ENCODE results near the gene PCSK4.
"Not testable (repeated sequence)": the region's sequence is repeated elsewhere in the genome, so short reads cannot be mapped to it uniquely, and the experiment has no call there.

Gene PCSK4

GRCh38 chr19:1521636-1522035 lies 31.5 kb upstream of the PCSK4 start:
- peak; percentile 79 for DNase-seq

- DNase-seq, result no peak
These were observed 30.1 kb upstream of the PCSK4 start for GRCh38 chr19:1520203-1520780.

DNA sequence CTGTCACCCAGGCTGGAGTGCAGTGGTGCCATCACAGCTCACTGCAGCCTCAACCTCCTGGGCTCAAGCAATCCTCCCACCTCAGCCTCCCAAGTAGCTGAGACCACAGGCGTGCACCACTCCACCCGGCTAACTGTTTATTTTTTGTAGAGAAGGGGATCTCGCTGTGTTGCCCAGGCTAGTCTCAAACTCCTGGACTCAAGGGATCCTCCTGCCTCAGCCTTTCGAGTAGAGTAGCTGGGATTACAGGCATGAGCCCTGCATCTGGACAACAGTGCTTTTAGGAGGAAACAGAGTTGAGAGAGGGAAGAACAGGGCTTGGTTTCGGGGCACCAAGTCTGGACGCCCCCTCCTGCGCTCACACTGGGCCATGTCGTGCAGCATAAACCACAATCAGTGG lies 29.7 kb upstream of the PCSK4 start:
- DNase-seq, result not testable (repeated sequence)

DNA sequence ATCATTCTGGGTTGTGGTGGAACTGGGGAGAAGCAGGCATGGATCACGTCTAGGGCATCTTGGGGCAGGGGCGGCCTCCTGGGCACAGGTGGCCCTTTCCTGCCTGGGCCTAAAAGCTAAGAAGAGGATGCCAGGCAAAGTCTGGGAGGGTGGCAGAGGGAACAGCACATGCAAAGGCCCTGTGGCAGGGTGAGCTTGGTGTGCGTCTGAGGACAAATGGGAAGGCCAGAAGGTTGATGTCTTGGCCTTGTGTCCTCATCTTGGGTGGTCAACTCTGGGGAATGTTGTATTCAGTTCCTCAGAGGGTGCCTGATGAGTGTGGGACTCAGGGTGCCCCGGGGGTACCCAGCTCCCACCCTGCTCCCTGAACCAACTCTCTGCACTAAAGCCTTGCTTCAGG lies 28.3 kb upstream of the PCSK4 start:
- no peak for DNase-seq

GRCh38 chr19:1516395-1516753 lies 26.2 kb upstream of the PCSK4 start:
- no peak for DNase-seq

DNA sequence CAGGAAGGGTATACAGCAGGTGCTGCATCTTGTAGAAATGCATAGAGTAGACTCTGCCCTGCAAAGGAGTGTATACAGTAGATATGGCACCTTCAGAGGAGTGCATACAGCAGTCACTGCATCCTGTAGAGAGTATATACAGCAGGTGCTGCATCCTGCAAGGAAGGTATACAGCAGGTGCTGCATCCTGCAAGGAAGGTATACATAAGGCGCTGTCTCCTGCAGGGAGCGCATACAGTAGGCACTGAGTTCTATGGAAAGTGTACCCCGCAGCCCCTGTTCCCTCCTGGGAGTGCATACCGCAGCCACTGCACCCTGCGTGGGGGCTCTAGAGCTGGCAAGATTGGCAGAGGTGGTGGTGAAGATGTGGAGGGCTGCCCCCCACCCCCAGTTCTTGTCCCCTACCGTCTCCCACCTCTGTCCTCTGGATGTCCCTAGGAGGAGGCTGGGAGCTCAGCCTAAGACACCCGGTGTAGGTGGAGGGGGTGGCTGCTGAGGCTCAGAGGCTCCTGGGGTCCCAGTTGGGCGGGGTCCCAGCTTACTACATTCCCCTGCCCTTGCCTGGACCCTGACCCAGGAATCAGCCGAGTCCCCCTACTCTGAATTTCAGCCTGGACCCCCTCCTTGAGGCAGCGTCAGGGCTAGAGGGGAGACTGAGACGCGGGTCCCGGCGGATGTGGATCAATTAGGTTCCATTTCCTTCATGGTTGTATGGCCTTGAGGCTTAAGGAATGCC lies 25.0 kb upstream of the PCSK4 start:
- no peak for DNase-seq

- no peak for DNase-seq
These were observed 24.1 kb upstream of the PCSK4 start for GRCh38 chr19:1514295-1514661.

- no peak for DNase-seq
These were observed 23.5 kb upstream of the PCSK4 start for GRCh38 chr19:1513499-1514294.

DNA sequence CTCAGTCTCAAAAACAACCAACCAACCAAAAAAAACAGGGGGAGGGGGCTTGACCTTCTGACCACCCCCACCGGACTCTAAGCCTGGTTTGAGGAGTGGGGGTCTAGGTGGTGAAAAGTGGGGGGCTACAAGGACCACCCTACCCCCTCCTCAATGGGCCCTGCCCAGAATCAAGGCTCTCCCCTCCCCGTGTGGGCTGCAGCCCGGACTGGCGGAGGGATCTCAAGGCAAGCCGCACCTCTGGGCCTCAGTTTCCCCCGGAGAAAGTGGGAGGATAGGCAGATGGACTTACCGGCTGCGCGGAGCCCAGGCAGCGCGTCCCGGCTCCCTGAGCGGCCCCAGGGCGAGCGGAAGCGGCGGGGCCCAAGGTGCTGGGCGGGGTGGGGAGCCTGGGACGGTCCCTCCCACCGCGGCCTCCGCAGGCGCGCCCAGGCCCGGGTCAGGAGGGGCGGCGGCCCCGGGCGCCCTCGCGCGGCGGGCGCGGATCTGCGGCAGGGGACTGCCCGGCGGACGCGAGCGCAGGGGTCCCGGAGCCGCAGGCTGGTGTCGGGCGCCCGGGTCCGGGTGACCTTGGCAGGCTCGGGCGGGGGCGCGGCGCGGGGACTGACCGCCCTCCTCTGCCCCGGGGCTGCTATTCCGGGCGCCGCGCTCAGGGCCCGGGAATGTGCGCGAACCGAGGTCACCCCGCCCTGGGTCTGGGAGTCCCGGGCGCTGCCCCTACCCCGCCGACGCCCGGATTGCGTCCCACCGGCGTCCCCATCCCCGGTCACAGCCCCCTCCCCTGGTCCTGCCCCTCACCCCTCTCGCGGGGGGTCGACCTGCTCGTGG lies 22.7 kb upstream of the PCSK4 start, which contains the start of gene ADAMTSL5:
Gene ADAMTSL5, minus strand, starts transcription at position 349 of the 828 bp plus-strand sequence. CDS start 2,076 bp downstream, outside the sequence.
- no peak for DNase-seq

- no peak for DNase-seq
These were observed 21.5 kb upstream of the PCSK4 start for GRCh38 chr19:1511318-1512317.

DNA sequence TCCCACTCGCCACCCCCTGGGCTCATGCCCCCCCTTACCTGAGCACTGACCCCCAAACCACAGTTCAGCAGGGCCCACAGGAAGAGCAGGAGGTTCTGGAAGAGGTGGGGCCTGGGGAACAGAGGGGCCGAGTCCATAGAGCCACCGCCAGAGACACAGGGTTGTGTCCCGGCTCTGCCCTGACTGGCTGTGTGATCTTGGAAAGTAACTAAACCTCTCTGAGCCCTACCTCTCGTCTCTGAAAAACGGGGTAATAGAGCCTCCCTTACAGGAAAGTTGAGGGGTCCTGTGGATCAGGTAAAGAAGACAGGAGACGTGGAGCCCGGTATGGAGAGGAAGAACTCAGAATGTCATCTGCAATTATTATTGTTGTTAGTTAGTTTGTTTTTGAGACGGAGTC lies 20.7 kb upstream of the PCSK4 start:
- no peak for DNase-seq

GRCh38 chr19:1510442-1510806 lies 20.3 kb upstream of the PCSK4 start:
- no peak for DNase-seq

DNA sequence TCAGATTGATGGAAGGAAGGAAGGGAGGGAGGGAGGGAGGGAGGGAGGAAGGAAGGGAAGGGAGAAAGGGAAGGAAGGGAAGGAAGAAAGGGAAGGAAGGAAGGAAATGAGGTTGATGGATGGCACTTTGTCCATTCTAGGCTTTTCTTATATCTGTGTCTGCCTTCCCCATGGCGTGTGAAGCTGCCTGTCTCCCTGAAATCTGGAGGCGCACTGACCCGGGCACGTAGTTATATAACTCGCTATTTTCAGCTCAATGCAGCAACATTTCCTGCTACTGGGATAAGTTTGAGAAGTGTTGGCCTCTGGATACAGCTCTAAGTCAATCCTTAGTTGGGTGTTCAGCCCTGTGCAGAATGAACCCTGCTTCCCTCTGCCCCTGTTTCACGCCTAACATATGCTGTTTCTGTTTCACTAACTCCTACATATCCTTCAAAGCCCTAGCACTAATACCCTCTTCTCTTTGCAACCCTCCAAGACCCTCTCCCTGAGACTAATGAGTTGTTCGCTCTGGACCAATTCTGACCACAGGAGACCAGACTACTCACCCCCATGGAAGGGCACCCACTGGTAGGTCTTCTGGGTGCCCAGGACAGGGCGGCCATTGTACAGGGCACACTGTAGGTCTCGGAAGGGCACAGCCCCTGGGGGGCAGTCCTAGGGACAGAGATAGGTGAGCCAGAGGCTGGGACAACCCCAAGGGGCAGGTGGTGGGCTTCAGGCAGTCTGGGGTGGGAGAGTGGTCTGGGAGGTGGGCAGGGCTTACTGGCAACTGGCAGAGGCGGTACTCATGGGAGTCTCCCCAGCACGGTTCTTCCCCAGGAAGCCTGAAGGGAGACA lies 19.7 kb upstream of the PCSK4 start:
- no peak for DNase-seq

DNA sequence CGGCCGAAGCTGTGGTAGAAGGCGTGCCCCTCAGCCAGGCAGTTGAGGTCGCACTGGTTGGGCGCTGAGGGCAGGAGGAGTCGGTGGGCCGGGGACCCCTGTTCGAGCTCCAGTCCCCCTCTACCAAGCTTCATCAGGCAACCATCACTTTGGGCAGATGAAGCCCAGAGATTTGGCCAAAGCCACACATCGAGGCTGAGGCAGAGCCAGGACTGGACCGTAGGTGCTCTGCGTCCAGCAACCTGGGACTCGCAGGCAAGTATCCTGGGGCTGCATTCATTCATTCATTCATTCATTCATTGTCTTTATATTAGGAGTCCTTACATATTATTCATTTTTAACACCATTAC lies 18.3 kb upstream of the PCSK4 start:
- no peak for DNase-seq

DNA sequence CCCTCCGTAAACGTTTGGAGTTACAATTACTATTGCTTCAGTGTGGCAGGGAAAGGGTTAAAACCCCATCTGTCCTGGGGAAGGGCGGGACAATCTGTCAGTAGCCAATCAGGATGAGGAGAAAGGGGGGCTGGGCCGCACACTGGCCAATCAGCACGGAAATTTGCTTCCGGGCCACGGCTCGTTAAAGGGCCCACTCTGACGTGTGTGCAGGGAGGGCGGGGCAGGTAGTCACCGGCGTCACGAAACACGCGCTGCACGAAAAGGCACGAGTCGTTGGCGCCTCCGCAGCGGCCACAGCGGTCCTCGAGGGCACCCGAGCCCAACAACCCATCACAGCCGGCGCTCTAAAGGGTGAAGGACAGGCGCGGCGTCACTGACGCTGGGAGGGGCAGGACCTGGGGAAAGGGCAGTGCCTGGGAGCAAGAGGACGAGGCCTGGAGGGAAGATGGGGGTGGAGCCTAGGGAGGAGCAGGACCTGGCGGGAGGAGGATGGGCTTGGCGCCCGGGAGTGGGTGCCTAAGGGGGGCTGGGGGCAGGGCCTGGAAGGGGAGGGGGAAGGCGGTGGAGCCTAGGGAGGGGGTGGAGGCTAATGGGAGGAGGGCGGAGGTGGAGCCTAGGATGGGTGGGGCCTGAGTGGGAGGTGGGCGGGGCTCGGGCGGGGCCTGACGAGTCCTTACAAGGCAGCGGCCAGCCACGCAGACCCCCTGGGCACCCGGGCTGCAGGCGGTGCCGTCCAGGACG lies 17.8 kb upstream of the PCSK4 start:
- peak; percentile 94 for DNase-seq

- no peak for DNase-seq
These were observed 17.1 kb upstream of the PCSK4 start for GRCh38 chr19:1507192-1507660.

- DNase-seq, result no peak
These were observed 16.1 kb upstream of the PCSK4 start for GRCh38 chr19:1505991-1506881.

- no peak for DNase-seq
These were observed 14.9 kb upstream of the PCSK4 start for GRCh38 chr19:1505012-1505411.

All from midbrain (tissue), 1 donor.